ENCODE data around the gene ARRDC2.
"Not testable (repeated sequence)": the region's sequence is repeated elsewhere in the genome, so short reads cannot be mapped to it uniquely, and the experiment has no call there.

The ARRDC2 gene

DNA sequence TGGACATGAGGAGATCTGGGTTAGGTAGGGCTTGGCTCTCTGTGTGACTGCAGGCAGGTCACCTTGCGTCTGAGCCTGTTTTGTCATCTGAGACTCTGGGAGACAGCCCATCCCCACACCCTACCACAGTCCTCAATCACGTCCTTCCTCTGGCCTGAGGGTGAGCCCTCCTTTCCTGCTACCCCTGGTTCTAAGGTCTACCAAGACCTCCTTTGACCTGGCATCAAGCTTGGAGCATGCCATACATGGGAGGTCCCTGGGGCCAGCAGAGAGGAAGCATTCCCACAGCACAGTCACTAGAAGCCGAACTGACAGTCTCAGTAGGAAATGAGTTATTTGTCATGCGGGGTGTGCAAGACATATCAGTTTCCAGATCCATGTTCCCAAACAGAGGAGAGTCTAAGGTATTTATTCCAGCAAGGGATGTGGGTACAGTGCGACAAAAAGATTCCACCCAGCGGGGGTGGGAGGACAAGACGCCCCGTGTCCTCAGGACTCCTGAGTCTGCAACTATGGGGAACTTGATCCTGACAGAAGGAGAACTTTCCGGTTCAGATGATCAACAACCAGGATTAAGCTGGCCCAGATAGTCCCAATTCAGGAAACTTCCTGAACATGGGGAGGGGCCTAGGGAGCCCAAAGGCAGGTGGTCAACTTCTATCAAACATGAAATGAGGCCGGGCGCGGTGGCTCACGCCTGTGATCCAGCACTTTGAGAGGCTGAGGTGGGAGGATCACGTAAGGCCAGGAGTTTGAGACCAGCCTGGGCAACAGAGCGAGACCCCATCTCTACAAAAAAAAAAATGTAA is 9.5 kb downstream of the ARRDC2 start:
- DNase-seq, result no peak

DNA sequence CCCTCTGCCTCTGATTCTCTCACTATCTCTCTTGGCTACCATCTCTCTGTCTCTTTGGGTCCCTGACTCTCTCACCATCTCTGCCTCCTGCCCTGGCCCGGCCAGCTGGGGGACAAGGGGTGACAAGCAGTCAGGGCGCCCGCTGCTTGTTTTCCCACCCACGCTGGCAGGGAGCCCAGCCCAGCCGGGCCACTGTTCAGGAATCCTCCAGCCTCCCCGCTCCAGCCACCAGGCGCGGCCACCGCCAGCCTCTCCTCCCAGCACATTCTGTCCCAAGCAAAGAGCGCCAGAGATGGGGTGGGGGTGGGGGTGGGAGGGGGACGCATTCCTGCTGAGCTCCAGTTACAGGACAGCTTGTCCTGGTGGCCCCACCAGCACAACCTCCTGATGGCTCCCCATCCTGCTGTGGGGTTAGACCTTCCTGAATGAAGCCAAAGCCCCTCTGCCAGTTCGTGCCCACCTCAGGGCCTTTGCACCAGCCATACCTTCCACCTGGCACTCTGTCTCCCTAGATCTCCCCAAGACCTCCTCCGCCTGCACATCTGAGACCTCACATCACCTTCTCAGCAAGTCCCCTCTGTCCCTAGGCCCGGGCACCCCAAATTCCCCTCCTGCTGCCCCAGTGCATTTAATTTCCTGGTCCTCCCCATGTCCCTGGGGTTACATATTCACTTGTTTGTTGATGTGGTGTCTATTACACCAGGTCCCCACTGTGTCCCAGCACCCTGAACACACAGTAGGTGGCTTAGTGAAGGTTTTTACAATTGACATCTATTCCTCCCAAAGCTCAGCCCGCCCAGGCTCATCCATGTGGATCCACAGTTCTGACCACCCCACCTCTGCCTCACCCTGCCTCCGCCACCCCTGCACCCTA is 12.5 kb downstream of the ARRDC2 start:
- no peak for DNase-seq

DNA sequence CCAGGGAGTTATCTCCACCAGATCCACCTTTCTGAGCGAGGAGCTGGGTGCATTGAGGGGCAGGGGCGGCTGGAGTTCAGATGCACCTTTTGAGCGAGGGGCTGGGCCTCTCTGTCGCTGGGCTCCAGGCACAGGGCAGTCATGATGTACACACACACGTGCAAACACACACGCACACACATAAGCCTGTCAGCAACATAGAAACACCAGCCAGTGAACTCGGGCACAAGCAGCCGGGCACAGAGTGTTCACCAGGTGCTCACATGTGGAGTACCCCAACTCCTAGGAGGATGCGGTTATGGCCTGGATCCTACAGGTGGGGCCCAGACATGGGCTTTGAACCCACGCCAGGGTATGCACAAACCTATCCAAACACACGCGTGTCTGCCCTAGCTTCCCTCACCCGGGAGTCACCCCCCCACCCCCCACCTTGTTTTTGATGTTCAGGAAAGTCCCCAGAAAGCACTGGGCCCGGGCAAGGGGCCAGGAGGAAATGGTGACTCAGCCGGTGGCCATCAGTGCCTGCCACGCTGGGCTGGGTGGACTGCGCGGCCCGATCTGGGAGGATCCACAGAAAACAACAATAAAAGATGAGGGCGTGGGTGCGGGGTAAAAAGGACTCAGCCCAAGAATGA is 13.3 kb downstream of the ARRDC2 start:
- no peak for DNase-seq

DNA sequence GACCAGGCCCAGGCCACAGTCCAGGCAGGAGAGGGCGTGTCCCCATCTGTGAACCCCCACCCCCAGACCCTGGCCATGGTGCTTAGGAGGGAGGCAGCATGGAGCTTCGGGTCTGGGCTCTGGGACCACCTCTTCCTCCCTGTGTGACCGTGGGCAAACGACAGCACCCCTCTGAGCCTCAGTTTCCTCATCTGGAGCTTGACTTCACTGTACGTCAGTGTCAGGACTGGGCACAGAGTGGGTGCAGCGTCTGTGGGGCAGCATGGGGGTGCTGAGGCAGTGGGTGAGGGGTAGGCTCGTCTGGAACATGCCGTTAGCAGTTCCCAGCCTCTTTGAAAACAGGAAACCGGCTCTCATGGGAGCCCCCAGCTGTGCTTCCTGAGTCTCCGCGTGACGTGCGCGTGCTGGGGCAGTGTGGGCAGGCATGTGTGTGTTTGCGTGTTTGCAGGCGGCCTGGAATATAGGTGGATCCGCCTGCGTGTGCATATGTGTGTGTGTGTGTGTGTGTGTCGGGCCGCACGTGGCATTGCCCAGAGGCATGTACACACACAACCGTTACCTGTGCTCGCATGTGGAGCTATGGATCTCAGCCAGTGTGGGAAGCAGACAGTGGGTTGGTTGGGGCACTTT is 15.8 kb downstream of the ARRDC2 start:
- no peak for DNase-seq

DNA sequence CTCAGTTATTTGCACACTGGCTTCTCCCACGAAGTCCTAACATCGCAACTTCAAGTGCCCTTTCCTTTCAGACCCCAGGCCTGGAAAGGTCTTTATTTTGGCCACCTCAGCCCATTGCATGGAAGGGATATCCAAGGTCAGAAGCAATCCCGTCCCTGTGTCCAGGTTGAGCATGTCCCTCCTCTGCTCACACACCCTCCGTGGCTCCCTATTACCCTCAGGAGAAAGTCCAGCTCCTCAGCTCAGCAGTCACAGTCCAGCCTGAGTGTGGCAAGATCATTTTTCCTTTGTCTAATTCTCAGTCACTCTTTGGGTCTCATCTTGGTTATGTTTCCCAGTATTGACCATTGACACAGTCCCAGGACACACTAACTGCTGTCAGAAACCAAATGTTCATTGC is 19.2 kb downstream of the ARRDC2 start:
- DNase-seq, result no peak

DNA sequence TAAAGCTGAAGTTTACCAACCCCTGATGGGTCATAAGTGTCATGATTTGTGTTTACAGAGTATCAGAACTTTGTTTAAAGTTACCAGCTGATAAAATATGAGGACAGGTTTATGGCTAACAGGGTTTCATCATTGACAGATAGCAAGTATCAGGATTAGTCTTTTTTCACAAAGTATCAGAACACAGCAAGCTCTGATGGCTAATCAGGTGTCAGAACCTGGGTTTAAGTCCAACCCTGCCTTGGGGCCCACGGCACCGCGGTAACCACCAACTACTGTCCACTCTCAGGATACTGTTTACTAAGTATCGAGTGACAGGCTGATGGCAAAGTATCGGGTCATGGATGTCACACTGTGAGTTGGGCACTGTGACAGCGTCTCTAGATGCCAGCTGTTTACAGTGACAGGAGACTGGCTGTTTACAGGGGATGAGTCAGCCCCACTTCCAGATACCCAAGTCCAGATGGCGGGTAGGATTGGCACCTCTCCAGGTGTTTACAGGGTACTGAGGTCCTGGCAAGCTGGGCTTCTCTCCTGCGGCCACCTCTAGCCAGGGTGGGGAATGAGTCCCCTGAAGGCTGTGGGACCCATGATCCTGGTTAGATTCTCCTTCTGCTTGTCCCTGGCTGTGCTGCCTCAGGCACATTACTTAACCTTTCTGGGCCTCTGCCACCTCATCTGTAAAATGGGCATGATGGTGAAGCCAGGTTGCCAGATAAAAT is 21.8 kb downstream of the ARRDC2 start:
- DNase-seq, result peak; percentile 94 to 95

DNA sequence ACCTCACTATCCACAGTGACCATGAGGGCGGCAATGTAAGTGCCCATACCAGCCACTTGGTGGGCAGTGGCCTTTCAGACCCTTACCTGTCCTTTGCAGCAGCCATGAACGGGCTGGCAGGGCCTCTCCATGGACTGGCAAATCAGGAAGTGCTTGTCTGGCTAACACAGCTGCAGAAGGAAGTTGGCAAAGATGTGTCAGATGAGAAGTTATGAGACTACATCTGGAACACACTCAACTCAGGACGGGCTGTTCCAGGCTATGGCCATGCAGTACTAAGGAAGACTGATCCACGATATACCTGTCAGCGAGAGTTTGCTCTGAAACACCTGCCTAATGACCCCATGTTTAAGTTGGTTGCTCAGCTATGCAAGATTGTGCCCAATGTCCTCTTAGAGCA is 23.4 kb downstream of the ARRDC2 start:
- not testable (repeated sequence) for DNase-seq

DNA sequence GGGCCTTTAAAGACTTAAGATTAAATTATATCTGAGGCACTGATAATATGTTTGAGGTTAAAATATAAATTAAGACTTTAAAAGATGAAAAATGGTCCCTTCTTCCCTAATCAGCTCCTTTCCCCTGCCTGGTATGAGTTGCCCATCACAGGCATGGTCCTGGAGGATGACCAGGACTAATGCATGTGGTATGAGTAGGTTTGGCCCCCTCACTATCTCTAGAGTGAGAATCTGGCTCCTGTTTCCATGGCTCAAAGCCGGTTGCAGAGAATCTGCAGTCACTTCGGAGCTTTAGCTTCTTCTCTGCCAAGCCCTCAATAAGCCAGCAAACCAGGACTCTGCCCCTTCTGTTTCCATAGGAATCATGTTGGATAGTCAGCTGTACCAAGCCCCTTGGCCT is 24.1 kb downstream of the ARRDC2 start:
- DNase-seq, result not testable (repeated sequence)

DNA sequence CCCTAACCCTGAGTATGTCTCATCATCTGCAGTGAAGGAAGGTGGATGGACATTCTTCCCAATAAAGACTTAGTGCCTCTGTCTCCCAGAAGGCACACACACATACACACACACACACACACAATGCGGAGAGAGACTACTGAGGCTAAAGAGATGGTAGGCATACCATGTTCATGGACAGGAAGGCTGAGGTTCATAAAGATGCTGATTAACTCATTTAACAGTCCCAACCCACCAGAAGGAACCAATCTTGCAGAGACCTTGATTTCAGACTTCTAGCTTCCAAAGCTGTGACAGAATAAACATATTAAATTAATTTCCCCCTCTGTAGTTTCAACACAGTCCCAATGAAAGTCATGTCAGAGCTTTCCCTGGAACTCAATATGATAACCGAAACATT is 33.1 kb downstream of the ARRDC2 start:
- no peak for DNase-seq

DNA sequence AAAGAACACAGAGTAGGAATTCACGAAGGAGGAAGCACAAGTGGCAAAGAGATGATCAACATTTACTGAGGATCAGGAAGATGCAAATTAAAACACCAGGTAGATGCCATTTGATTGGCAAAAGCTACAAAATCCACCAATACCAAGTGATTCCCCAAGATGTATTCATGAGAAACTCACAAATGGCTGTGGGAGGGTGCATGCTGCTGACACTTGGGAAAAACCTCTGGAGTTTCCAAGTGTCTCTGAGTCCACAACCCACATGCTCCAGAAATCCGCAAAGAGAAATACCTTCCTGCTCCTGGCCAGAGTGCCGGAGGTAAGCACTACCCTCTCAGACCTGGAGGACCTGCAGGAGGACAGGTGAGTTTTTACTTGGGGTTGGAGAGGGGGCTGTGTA is 35.7 kb downstream of the ARRDC2 start:
- no peak for DNase-seq

DNA sequence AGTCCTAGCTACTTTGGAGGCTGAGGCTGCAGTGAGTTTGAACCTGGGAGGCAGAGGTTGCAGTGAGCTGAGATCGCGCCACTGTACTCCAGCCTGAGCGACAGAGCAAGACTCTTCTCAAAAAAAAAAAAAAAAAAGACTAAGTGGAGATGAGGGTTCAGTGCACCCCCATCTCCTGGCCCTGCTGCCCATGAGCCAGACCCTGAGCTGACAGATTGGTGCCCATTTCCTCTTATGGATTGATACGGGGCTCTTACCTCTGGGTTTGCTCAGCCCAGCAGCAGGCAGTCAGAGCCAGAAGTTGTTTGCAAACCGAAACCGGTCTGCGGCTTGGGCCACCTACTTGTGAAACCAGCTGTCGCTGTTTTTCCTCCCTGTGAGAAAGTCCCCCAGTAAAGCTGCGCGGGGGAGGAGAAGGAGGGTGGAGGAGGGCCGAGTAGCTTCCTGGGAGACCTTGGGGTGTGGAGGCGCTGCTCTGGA is 36.9 kb downstream of the ARRDC2 start:
- DNase-seq, result peak; percentile 98 to 100

DNA sequence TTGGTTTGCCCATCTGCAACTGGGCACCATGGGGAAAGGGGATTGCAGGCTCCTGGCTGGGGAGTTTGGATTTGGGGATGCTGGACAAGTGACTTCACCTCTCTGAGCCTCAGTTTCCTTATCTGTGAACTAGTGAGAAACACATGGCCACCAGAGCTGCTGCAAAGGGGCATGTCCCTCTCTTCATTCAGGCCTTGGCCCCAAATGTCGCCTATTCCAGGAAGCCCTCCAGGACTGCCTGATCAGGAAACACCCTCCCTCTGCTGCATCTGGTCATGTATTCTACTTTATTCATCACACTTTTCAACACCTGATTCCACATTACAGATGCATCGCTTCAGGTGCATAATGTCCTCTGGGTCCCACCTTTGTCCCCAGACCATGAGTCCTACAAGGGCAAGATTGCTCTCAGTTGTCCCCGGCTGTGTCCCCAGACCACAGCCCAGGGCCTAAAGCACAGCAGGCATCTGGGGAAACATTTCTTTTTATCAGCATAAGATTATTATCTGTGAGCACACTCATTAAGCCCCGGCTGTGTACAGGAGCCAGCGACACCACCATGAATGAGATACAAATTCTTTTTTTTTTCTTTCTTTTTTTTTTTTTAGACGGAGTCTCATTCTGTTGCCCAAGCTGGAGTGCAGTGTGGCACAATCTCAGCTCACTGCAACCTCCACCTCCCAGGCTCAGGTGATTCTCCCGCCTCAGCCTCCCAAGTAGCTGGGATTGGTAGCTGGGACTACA is 37.5 kb downstream of the ARRDC2 start:
- DNase-seq, result peak in 1 of 2 experiments; percentile 35

DNA sequence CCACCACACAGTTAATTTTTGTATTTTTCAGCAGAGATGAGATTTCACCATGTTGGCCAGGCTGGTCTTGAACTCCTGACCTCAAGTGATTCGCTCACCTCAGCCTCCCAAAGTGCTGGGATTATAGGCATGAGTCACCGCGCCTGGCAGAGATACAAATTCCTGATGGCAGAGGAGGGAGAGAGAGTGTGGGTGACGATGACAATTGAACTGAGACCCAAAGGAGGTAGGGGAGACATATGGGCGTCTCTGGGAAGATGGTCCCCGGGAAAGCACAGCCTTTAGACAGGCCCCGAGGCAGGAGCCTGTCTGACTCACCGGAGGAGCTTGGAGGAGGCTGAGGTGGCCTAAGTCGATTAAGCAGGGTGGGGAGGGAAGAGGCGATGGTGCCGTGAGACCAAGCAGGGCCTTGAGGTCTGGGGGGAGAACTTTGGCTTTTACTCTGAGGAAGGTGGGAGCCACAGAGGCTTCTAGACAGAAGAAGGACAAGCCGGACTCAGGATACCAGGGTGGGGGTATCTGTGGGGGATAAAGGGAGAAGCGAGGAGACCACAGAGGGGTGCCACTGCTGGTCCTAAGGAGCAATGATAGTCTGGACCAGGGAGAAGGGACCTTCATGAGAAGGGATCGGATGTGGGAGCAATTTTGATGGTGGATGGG is 38.2 kb downstream of the ARRDC2 start:
- DNase-seq, result peak; percentile 20 to 31

DNA sequence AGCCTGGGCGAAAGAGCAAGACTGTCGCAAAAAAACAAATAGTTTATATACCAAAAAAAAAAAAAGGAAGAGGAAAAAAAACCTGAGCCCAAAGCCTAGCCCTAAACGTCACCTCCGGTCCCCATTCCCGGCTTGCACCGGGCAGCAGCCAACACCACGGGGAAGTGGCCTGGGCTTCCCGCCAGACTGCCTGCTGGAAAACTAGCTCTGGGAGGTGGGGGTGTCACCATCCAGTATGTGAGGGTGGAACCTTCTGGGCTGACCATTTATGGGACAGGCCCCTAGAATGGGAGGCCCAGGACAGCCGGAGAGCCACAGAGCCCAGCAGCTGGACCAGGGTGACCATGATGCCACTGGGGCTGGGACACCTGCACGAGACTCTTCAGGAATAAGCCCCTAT is 41.4 kb downstream of the ARRDC2 start:
- no peak for DNase-seq

DNA sequence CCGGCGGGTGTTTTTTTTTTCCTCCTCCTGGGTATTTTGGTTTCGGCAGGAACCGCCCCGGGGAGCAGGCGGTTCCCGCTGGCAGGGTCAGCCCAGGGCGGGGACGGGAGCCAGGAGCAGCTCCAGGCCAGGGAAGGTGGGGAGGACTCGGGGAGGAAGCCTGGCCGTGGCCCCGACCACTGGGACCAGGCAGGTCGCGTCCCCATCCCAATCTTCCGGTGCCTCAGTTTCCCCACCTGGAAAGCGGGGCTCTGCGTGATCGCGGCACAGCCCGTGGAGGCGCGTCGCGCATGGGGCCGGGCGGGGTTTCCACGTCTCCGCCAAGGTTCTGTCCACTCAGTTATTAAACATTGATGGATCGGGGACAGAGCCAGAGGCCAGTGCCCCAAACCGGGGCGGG is 43.9 kb downstream of the ARRDC2 start:
- no peak for DNase-seq

DNA sequence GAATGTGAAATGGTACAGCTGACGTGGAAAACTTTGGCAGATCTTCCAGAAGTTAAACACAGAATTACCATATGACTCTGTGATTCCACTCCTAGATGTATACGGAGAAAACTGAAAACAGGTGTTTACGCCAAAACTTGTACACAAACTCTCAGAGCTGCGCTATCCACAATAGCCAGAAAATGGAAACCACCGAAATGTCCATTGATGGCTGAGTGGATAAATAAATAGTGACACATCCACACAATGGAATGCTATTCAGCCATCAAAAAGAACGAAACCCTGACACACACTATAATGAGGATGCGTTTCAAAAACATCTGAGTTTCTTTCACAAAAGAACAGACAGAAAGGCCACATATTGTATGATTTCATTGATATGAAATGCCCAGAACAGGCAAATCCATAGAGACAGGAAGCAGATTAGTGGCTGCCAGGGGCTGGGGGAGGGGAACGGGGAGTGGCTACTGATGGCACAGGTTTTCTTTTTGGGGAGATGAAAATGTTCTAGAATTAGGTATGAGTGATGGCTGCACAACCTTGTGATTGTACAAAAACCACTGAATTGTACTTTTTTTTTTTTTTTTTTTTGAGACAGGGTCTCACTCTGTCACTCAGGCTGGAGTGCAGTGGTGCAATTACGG is 45.7 kb downstream of the ARRDC2 start:
- DNase-seq, result no peak

DNA sequence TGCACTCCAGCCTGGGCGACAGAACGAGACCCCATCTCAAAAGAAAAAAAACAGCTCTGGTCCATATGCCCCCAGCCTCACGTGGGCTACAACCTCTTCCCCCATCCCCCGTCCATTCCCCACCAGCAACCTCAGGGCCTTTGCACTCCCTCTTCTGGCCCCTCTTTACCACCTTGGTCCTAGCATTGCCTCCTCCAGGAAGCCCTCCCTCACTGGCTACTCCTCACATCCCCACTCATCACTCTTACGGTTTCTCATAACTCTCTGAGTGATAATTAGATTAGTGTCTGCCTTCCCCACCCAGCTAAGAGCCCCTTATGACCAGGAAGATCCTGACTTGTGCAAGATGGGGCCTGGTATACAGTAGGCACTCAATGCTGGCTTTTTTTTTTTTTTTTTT is 48.0 kb downstream of the ARRDC2 start:
- no peak for DNase-seq

DNA sequence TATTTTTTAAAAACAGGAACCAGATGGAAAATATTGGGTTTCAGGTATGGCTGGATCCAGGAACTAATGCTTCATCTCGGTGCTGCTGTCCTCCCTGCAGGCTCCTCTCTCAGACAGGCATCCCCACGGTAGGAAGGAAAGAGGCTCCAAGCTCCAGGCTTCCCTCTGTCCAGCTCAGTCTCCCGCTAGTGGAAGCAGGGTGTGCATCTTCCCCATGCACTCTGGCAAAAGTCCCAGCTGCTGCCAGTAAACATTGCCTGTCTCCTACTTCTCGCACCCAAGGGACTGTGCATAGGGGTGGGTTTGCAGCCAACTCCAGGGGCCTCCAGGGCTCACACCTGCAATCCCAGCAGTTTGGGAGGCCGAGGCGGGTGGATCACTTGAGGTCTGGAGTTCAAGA is 49.6 kb downstream of the ARRDC2 start:
- DNase-seq, result no peak

DNA sequence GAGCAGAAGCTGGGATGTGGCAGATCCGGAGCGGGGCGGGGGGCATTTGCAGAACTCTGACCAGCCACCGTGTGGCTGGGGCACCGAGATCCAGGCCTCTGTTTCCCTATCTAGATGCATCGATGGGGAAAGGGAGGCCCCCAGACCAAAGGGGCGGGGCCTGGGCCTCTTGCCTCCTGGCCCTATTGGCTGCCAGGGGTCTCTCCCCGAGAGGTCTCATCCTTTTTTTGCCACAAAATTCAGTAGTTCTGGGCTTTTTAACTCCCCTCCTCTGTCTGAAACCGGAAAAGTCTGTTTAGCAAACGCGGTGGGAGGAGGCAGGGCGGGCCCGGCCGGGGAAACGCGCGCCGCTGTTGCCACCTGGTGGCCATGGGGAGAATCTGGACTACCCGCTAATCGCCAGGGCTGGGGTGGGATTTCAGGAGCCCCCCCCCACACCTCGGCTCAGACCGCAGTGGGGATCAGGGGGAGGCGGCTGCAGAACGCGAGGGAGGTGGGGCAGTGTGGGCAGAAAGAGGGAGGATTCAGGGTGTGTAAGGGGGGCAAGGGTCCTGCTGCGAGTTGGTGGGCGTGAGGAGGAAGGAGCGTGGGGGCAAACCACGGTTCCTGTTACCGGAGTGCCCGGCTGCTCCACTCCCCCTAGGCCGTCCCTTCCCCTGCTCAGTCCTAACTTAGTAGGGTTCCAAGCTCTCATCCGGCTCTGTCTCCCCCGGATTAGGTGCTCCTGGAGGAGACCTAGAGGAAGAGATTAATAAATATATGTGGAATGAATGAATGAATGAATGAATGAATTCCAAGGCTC is 50.4 kb downstream of the ARRDC2 start:
- DNase-seq, result peak; percentile 58 to 67

DNA sequence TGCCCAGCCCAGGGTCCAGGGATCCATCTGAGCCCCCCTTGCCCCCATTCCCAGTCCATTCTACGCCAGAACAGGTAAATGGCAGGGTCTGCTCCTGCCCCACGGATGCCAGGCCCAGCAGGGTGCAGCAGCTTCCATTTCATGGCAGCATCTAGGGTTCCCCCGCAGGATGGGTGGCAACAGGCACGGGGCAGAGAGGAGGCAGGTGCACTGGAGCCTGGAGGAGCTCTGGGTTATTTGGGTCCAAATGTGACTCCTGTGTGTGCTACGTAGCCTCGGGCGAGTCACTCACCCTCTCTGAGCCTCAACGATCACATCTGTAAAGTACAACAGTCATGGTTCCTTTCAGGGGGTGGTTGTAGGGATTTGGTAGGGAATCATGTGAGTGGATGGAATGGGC is 51.3 kb downstream of the ARRDC2 start:
- DNase-seq, result no peak

All from NCI-H524 (cell line).